ENCODE results near the gene MACROH2A2. TPM values are rescaled to one million over a fixed set of nuclear protein-coding genes. Genes with fewer than 3 reads are reported as not detected.
"Not testable (repeated sequence)": the region's sequence is repeated elsewhere in the genome, so short reads cannot be mapped to it uniquely, and the experiment has no call there.

Gene MACROH2A2
- total and polyA plus RNA-seq, 10 donors = 1.2 to 4.9 (median 3.1) TPM

DNA sequence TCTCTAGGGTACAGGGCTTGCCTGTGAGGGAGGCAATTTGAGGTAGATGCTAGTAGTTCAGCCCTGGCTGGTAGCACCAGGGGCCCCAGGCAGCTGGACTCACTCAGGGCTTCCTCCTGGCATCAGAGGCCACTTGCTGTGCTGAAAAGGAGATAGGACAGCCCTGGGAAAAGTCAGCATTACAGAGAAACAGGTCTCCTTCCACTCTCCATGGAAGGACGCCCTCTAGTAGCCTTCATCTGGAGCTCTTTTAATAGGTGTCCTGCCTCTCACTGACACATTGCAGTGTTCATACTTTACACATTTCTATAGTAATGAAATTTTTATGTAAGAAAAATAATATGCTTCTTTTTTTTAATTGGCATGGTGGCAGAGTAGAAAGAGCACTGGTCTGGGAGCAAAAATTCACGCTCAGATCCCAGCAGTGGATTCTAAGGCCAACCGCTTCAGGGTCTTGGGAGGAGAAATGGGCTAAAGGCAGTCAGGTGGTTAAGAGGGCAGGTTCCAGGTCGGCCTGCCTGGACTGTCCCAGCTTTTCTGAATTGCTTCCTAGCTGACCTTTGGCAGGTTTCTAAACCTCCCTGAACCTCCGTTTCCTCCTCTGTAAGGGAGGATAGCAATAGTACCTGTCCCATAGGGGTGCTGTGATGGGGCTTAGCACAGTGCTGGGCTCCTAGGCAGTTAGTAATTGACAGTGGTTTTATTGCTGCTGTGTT is 44.2 kb downstream of the MACROH2A2 start:
- DNase-seq = no peak
- H3K4me3 ChIP-seq = no peak overlapping the region
- peaks cover 0 to 29% (median 0%) of the 10 kb centered on the region in 6 donors for H3K36me3 ChIP-seq
- no peaks in the 10 kb centered on the region for H3K27me3 ChIP-seq (replicated peaks in 1 of 7)
- H3K4me1 ChIP-seq = peaks cover 0 to 21% (median 6%) of the 10 kb centered on the region in 6 donors
- no peak for TF ChIP-seq POLR2AphosphoS5 (IDR thresholded peaks at IDR 0.05)
- no peak for TF ChIP-seq CTCF (IDR thresholded peaks at IDR 0.05 in 8 of 11, conservative IDR thresholded peaks at IDR 0.05 in 3 of 11)
- TF ChIP-seq POLR2A (IDR thresholded peaks at IDR 0.05) = no peak
- WGBS, 5 donors = 87 to 98% (median 92%) methylated on average over 5 of the region's 5 CpGs
- intact Hi-C loops (cut with DNase I; ENCODE audit: low total_unique reads) = no loop called here
- H3K27ac ChIP-seq = no peak overlapping the region
- no peaks in the 10 kb centered on the region for H3K9me3 ChIP-seq

GRCh38 chr10:70097459-70097858 is 44.8 kb downstream of the MACROH2A2 start:
- TF ChIP-seq CTCF (IDR thresholded peaks at IDR 0.05 in 8 of 11, conservative IDR thresholded peaks at IDR 0.05 in 3 of 11) (no peak), POLR2AphosphoS5 (IDR thresholded peaks at IDR 0.05) (no peak), POLR2A (IDR thresholded peaks at IDR 0.05) (no peak)
- Histone ChIP-seq H3K4me1 (peaks cover 0 to 15% (median 2%) of the 10 kb centered on the region in 6 donors), H3K27me3 (replicated peaks in 1 of 7) (no peaks in the 10 kb centered on the region), H3K36me3 (peaks cover 0 to 29% (median 0%) of the 10 kb centered on the region in 6 donors), H3K4me3 (no peak overlapping the region), H3K27ac (no peak overlapping the region), H3K9me3 (no peaks in the 10 kb centered on the region)
- DNase-seq = no peak
- intact Hi-C loops (cut with DNase I; ENCODE audit: low total_unique reads) = no loop called here

DNA sequence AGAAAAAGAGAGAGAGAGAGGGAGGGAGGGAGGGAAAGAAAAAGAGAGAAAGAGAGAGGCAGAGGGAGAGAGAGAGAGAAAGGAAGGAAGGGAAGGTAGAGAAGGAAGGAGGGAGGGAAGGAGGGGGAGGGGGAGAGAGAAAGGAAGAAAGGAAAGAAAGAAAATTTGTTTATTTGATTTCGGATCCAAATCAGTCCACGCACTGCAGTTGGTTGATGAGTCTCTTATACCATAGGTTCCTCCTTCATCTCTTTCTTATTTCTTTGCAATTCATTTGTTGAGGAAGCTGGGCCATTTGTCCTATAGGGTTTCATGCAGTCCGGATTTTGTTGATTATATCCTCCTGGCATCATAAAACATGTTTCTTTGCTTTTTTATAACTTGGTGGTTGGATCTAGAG is 45.6 kb downstream of the MACROH2A2 start:
- H3K27me3 ChIP-seq (replicated peaks in 1 of 7) = no peaks in the 10 kb centered on the region
- intact Hi-C loops (cut with DNase I; ENCODE audit: low total_unique reads) = no loop called here
- 87 to 100% (median 98%) methylated on average over 3 of the region's 3 CpGs for WGBS, 5 donors
- no peak for DNase-seq
- peaks cover 0 to 29% (median 0%) of the 10 kb centered on the region in 6 donors for H3K36me3 ChIP-seq
- no peak overlapping the region for H3K4me3 ChIP-seq
- no peak overlapping the region for H3K27ac ChIP-seq
- TF ChIP-seq POLR2AphosphoS5 (IDR thresholded peaks at IDR 0.05) = no peak
- no peak for TF ChIP-seq POLR2A (IDR thresholded peaks at IDR 0.05)
- no peak for TF ChIP-seq CTCF (IDR thresholded peaks at IDR 0.05 in 8 of 11, conservative IDR thresholded peaks at IDR 0.05 in 3 of 11)
- no peaks in the 10 kb centered on the region for H3K9me3 ChIP-seq
- H3K4me1 ChIP-seq = peaks cover 0 to 7% (median 0%) of the 10 kb centered on the region in 6 donors

- H3K4me1 ChIP-seq; H3K27ac ChIP-seq; H3K9me3 ChIP-seq; intact Hi-C loops (cut with DNase I; ENCODE audit: low total_unique reads); H3K4me3 ChIP-seq; H3K27me3 ChIP-seq (replicated peaks in 1 of 7); DNase-seq: not testable (repeated sequence)
- peaks cover 0 to 29% (median 0%) of the 10 kb centered on the region in 6 donors for H3K36me3 ChIP-seq
- 76 to 84% (median 81%) methylated on average over 11 of the region's 11 CpGs for WGBS, 5 donors
These were observed 48.5 kb downstream of the MACROH2A2 start for GRCh38 chr10:70101068-70101562.
